ENCODE measurements around the gene FOCAD.

- TF ChIP-seq POLR2A (IDR thresholded peaks at IDR 0.05; ENCODE audit: low read depth, low read length) (no peak), RAD21 (IDR thresholded peaks at IDR 0.05; ENCODE audit: insufficient read depth, low read depth, low read length) (no peak), POLR2AphosphoS5 (IDR thresholded peaks at IDR 0.05; ENCODE audit: low read length) (no peak), CTCF (IDR thresholded peaks at IDR 0.05 in 2 of 3, conservative IDR thresholded peaks at IDR 0.05 in 1 of 3; ENCODE audit: control insufficient read depth in 2 of 3, extremely low read depth in 1 of 3, insufficient read depth in 1 of 3, low read depth in 3 of 3, low read length in 3 of 3) (no peak), EZH2 (IDR thresholded peaks at IDR 0.05; ENCODE audit: borderline replicate concordance, control insufficient read depth, low read depth, low read length) (no peak), HDGF (IDR thresholded peaks at IDR 0.05) (no peak), ZZZ3 (IDR thresholded peaks at IDR 0.05; ENCODE audit: control insufficient read depth, insufficient read length, low read depth) (no peak)
Observed at GRCh38 chr9:20978249-20978648, 294.2 kb downstream of the FOCAD start.
